H1 (cell line): ENCODE measurements around the gene HCST. TPM values are rescaled to one million over a fixed set of nuclear protein-coding genes. Genes with fewer than 3 reads are reported as not detected.

Experiments
- ASH2L ChIP-seq: fragments of 200-600, 300-600 bp; sonication (generic); IDR thresholded peaks from one replicate; pipeline ENCODE4 v1.7.1; 2017; ENCODE audit warnings: low read length
- BCL11A ChIP-seq, 2 experiments: IDR thresholded peaks; one replicate each; pipeline ENCODE4 v1.6.1; 2011; ENCODE audit warnings: low read depth in 2 of 2, low read length in 2 of 2, mild to moderate bottlenecking in 2 of 2
- CBX5 ChIP-seq: fragments of 300-800, 300-1000 bp; sonication (generic); IDR thresholded peaks from 2 replicates; pipeline ENCODE4 v1.7.1; 2016; ENCODE audit warnings: antibody characterized with exemption, low read length, low read depth
- CEBPB ChIP-seq: IDR thresholded peaks from 2 replicates; pipeline ENCODE4 v1.6.1; 2012; ENCODE audit warnings: low read depth, low read length
- CHD1 ChIP-seq: IDR thresholded peaks from 2 replicates; pipeline ENCODE4 v1.6.1; 2012; ENCODE audit warnings: low read depth, low read length, improper control_type of control experiment
- CREB1 ChIP-seq: IDR thresholded peaks from 2 replicates; pipeline ENCODE4 v1.6.1; 2012; ENCODE audit warnings: inconsistent platforms
- CTBP2 ChIP-seq: IDR thresholded peaks from 2 replicates; pipeline ENCODE4 v1.7.0; 2011; ENCODE audit warnings: borderline replicate concordance, mild to moderate bottlenecking, moderate library complexity, mixed read lengths, low read length; ENCODE audit not compliant: insufficient read depth, insufficient read length
- EP300 ChIP-seq, 2 experiments: IDR thresholded peaks; 1 replicate in 1 of 2; 2 replicates in 1 of 2; pipeline ENCODE4 v1.6.1; 2011 to 2012; ENCODE audit warnings: low read depth in 2 of 2, low read length in 2 of 2, mild to moderate bottlenecking in 2 of 2, borderline replicate concordance in 1 of 2, inconsistent platforms in 1 of 2, moderate library complexity in 1 of 2
- FOSL1 ChIP-seq: IDR thresholded peaks from 2 replicates; pipeline ENCODE4 v1.6.1; 2011; ENCODE audit warnings: mild to moderate bottlenecking, low read depth, low read length, moderate library complexity; ENCODE audit not compliant: insufficient read depth
- GABPA ChIP-seq: IDR thresholded peaks from 2 replicates; pipeline ENCODE4 v1.6.1; 2011; ENCODE audit warnings: mild to moderate bottlenecking, low read length, moderate library complexity, borderline replicate concordance; ENCODE audit not compliant: insufficient read depth
- GTF2F1 ChIP-seq: IDR thresholded peaks from 2 replicates; pipeline ENCODE4 v1.6.1; 2012; ENCODE audit warnings: low read depth, low read length, improper control_type of control experiment, borderline replicate concordance
- KDM1A ChIP-seq: fragments of 200-600, 300-600 bp; sonication (generic); IDR thresholded peaks from 2 replicates; pipeline ENCODE4 v1.7.1; 2016; ENCODE audit warnings: mild to moderate bottlenecking, low read length, borderline replicate concordance
- KDM4A ChIP-seq: IDR thresholded peaks from one replicate; pipeline ENCODE4 v1.7.1; 2012; ENCODE audit warnings: low read depth, mild to moderate bottlenecking, moderate library complexity, low read length, inconsistent platforms; ENCODE audit not compliant: severe bottlenecking
- KDM5A ChIP-seq: fragments of 200-600 bp; IDR thresholded peaks from 2 replicates; pipeline ENCODE4 v1.7.1; 2012; ENCODE audit warnings: mild to moderate bottlenecking, low read length, inconsistent platforms, mixed read lengths
- MAFK ChIP-seq: IDR thresholded peaks from 2 replicates; pipeline ENCODE4 v1.6.1; 2012; ENCODE audit warnings: low read depth, mild to moderate bottlenecking, improper control_type of control experiment, low read length
- RNF2 ChIP-seq: fragments of 200-900, 300-1000 bp; sonication (generic); IDR thresholded peaks from 2 replicates; pipeline ENCODE4 v1.7.1; 2016; ENCODE audit warnings: borderline replicate concordance, low read depth, mild to moderate bottlenecking, antibody characterized with exemption, low read length; ENCODE audit not compliant: poor library complexity, severe bottlenecking; ENCODE audit errors: missing control alignments
- SIN3A ChIP-seq, 2 experiments: IDR thresholded peaks in 1 of 2; conservative IDR thresholded peaks in 1 of 2; 2 replicates each; pipeline ENCODE4 v1.6.1; 2011 to 2012; ENCODE audit warnings: low read length in 2 of 2, improper control_type of control experiment in 1 of 2, low read depth in 1 of 2, mild to moderate bottlenecking in 1 of 2
- SRF ChIP-seq: IDR thresholded peaks from 2 replicates; pipeline ENCODE4 v1.6.1; 2011; ENCODE audit warnings: mild to moderate bottlenecking, low read depth, low read length, moderate library complexity
- TAF1 ChIP-seq: IDR thresholded peaks from 2 replicates; pipeline ENCODE4 v1.6.1; 2011; ENCODE audit warnings: mild to moderate bottlenecking, low read depth, low read length
- TAF7 ChIP-seq: optimal IDR thresholded peaks from 2 replicates; pipeline ENCODE3; 2011; ENCODE audit warnings: low read depth, mild to moderate bottlenecking, inconsistent platforms, low read length, moderate library complexity, borderline replicate concordance
- TBP ChIP-seq: IDR thresholded peaks from 2 replicates; pipeline ENCODE4 v1.6.1; 2011; ENCODE audit warnings: low read depth, low read length, improper control_type of control experiment
- ZNF274 ChIP-seq: IDR thresholded peaks from 2 replicates; pipeline ENCODE4 v1.7.0; 2012; ENCODE audit warnings: low read length, borderline replicate concordance; ENCODE audit errors: extremely low read depth
- polyA plus RNA-seq, 7 experiments: library from polyadenylated mRNA; depleted of rRNA in 3 of 7; stranded (reverse) in 5 of 7; unstranded in 2 of 7; fragments of >200 nt in 5 of 7; fragments of 200-250 nt in 2 of 7; gene quantifications; 1 replicate in 5 of 7; 2 replicates in 1 of 7; 4 replicates in 1 of 7; pipeline versions ENCODE4 v1.2.1 to v1.2.3, GENCODE V29; 2011 to 2013; ENCODE audit warnings: missing spikeins in 2 of 7, mixed read lengths in 2 of 7
- total RNA-seq: library from RNA; stranded (reverse); fragmentation: NEBNext Ultra II Directional; extraction: Animal tissue kit (Norgen Biotek cat#: 25700); gene quantifications from 2 replicates; pipeline ENCODE4 v1.2.1, GENCODE V29; 2021
- TF ChIP-seq, protein P1 (sequence below): IDR thresholded peaks from 2 replicates; pipeline ENCODE4 v1.6.1; 2011; ENCODE audit warnings: low read depth, mild to moderate bottlenecking, low read length; ENCODE audit not compliant: insufficient read depth
- TF ChIP-seq, protein P2 (sequence below): IDR thresholded peaks from 2 replicates; pipeline ENCODE4 v1.6.1; 2012; ENCODE audit warnings: low read length, inconsistent platforms

The HCST gene
- total and polyA plus RNA-seq, 2 of the 8 experiments (the other 6 are each of a cell fraction or from before 2014, with no cell fraction given): 2.8 TPM; not detected in 1

DNA sequence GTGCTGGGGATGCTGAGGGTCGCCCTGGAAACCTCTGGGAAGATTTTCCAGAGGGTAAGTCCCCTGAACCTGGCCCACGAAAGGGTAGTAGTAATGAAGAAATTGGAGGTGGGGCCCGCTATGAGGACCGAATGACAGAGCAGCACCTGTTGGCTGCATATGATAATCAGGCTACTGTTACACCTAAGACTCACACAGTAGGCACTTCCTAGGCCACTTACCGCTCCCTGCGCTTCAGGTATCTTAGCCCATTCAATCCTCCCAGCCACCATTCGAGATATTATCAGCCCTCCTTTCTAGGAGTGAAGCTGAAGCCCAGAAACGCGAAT is 29.5 kb downstream of the HCST start (continued):
- TF ChIP-seq MAFK: no peak
- TF ChIP-seq SRF: no peak
- no peak for TF ChIP-seq GABPA
- TF ChIP-seq CHD1: no peak
- TF ChIP-seq CTBP2: no peak
- TF ChIP-seq CEBPB: no peak
- no peak for TF ChIP-seq EP300 (IDR thresholded peaks at IDR 0.05; ENCODE audit: borderline replicate concordance in 1 of 2, low read depth in 2 of 2, low read length in 2 of 2)
- TF ChIP-seq SIN3A (conservative IDR thresholded peaks at IDR 0.05 in 1 of 2, IDR thresholded peaks at IDR 0.05 in 1 of 2; ENCODE audit: low read depth in 1 of 2, low read length in 2 of 2): 0 out of 4 replicates have a peak, but pooled peaks of 1 of the 2 experiments have one; percentile 37
- TF ChIP-seq ASH2L: peak; percentile 31
- no peak for TF ChIP-seq CREB1
- TF ChIP-seq KDM1A: no peak
- TF ChIP-seq RNF2: no peak
- TF ChIP-seq GTF2F1: no peak
- TF ChIP-seq, protein P1, sequence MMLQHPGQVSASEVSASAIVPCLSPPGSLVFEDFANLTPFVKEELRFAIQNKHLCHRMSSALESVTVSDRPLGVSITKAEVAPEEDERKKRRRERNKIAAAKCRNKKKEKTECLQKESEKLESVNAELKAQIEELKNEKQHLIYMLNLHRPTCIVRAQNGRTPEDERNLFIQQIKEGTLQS: no peak
- no peak for TF ChIP-seq FOSL1
- no peak for TF ChIP-seq CBX5
- TF ChIP-seq TAF1: no peak
- TF ChIP-seq ZNF274: no peak
- TF ChIP-seq KDM5A: no peak; the same call in 1 of the 2 replicates
- no peak for TF ChIP-seq KDM4A
- TF ChIP-seq BCL11A (IDR thresholded peaks at IDR 0.05; ENCODE audit: low read depth in 2 of 2, low read length in 2 of 2): no peak
- no peak for TF ChIP-seq TAF7
- TF ChIP-seq, protein P2, sequence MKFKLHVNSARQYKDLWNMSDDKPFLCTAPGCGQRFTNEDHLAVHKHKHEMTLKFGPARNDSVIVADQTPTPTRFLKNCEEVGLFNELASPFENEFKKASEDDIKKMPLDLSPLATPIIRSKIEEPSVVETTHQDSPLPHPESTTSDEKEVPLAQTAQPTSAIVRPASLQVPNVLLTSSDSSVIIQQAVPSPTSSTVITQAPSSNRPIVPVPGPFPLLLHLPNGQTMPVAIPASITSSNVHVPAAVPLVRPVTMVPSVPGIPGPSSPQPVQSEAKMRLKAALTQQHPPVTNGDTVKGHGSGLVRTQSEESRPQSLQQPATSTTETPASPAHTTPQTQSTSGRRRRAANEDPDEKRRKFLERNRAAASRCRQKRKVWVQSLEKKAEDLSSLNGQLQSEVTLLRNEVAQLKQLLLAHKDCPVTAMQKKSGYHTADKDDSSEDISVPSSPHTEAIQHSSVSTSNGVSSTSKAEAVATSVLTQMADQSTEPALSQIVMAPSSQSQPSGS: no peak
- TF ChIP-seq TBP: no peak
